Glomerular endothelial cell (primary cell): ENCODE results near the gene MYO7B. TPM values are rescaled to one million over a fixed set of nuclear protein-coding genes. Genes with fewer than 3 reads are reported as not detected.
A peak's percentile ranks its signal among the peaks of the same experiment; 100 is the strongest.

ENCODE experiments used
- DNase-seq: peaks from one replicate; pipeline ENCODE4 v3.0.0-alpha.2; 2011; ENCODE audit warnings: low read depth, low spot score; ENCODE audit errors: extremely low read depth
- total RNA-seq: library from RNA; depleted of rRNA; stranded (reverse); fragments of >200 nt; gene quantifications from 2 replicates; pipeline ENCODE4 v1.2.3, GENCODE V29; 2015

Gene MYO7B
- total RNA-seq, 1 donor from 2014 or later: 1.2 TPM

GRCh38 chr2:127584516-127585033, 49.1 kb downstream of the MYO7B start:
- DNase-seq: no peak

- DNase-seq: no peak
These were observed 49.9 kb downstream of the MYO7B start for GRCh38 chr2:127585270-127585807.

GRCh38 chr2:127586136-127586535, 50.7 kb downstream of the MYO7B start:
- no peak for DNase-seq

- no peak for DNase-seq
These were observed 51.3 kb downstream of the MYO7B start for GRCh38 chr2:127586746-127587295.

- DNase-seq: no peak
These were observed 52.8 kb downstream of the MYO7B start for GRCh38 chr2:127588241-127588640.

GRCh38 chr2:127589358-127589757, 53.9 kb downstream of the MYO7B start:
- DNase-seq: no peak

GRCh38 chr2:127589841-127590240, 54.4 kb downstream of the MYO7B start:
- DNase-seq: no peak

- DNase-seq: no peak
These were observed 55.1 kb downstream of the MYO7B start for GRCh38 chr2:127590386-127591190.

- peak; percentile 7 for DNase-seq
These were observed 55.9 kb downstream of the MYO7B start for GRCh38 chr2:127591221-127591923.

GRCh38 chr2:127592761-127593227, 57.3 kb downstream of the MYO7B start:
- no peak for DNase-seq

- no peak for DNase-seq
These were observed 58.0 kb downstream of the MYO7B start for GRCh38 chr2:127593228-127594115.

- no peak for DNase-seq
These were observed 58.7 kb downstream of the MYO7B start for GRCh38 chr2:127594116-127594591.

- no peak for DNase-seq
These were observed 61.0 kb downstream of the MYO7B start for GRCh38 chr2:127596311-127597045.

GRCh38 chr2:127597046-127597983, 61.8 kb downstream of the MYO7B start:
- DNase-seq: no peak

GRCh38 chr2:127597984-127598380, 62.5 kb downstream of the MYO7B start:
- DNase-seq: no peak

GRCh38 chr2:127598711-127599110, 63.2 kb downstream of the MYO7B start:
- no peak for DNase-seq

- no peak for DNase-seq
These were observed 63.7 kb downstream of the MYO7B start for GRCh38 chr2:127599211-127599610.

GRCh38 chr2:127604986-127605385, 69.5 kb downstream of the MYO7B start:
- DNase-seq: no peak
